ENCODE measurements around the gene ATP1A2.

ATP1A2 gene

DNA sequence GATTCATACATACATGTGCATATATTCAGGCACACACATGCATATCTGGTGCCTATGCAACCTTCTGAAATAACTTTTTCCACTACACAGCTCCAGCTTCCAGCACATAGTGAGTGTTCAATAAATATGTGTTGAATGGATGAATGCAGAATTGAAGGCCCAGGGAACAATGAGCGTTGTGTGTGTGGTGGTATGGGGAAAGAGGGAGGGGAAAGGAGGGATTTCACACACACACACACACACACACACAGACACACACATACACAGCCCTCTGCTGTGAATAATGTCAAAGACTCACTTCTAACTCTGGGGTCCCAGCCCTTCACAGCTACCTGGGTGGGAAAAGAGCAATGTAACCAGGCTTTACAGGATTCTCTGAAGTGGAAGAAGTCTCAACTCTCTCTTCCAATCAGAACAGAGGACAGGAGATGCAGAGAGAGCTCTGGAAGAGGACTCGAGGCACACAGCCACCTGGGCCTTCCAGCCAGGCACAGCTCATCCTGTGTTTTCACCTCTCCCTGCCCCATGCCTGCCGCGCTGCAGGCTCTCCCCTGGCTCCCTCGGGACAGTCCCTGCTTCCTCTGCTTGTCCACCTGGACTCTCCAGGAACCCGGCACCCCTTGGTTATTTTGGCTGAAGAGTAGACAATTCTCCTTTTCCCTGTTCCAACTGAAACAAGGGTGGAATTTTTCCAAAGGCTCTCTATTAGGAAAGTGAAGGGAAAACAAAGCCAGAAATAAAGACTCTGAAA lies 11.7 kb upstream of the ATP1A2 start:
- CTCF ChIA-PET = interaction anchor here (0.5 to 7.2 kb wide), 15 partner anchors 11 to 273 kb away, joined by 3 to 144 read pairs (median 4); partner anchors contain the start of gene CASQ1
- Histone ChIP-seq H3K27ac (ENCODE audit: extremely low read depth, low read depth, low read length) (no peak overlapping the region), H3K9me3 (ENCODE audit: control insufficient read depth, insufficient read depth, low read depth, low read length) (no peaks in the 10 kb centered on the region), H3K36me3 (ENCODE audit: control insufficient read depth in 2 of 2, insufficient read depth in 1 of 2, low read length in 2 of 2) (no peaks in the 10 kb centered on the region), H3K4me1 (ENCODE audit: control insufficient read depth, insufficient read depth, low read length) (no peaks in the 10 kb centered on the region; the same call in 1 of the 2 replicates), H3K4me3 (ENCODE audit: low read depth, low read length) (no peak overlapping the region)
- POLR2A ChIA-PET = interaction anchor here (0.6 to 2.0 kb wide), 2 partner anchors 80 to 148 kb away, joined by 3 to 7 read pairs; no protein-coding TSS in a partner anchor
- TF ChIP-seq ZNF266 (tag by site-specific recombination; IDR thresholded peaks at IDR 0.05; ENCODE audit: low read depth) (no peak), ZNF202 (tag by site-specific recombination; IDR thresholded peaks at IDR 0.05; ENCODE audit: borderline replicate concordance) (no peak), ZNF791 (tag by site-specific recombination; IDR thresholded peaks at IDR 0.05) (no peak), ZNF624 (tag by site-specific recombination; IDR thresholded peaks at IDR 0.05) (no peak), OSR2 (tag by site-specific recombination; IDR thresholded peaks at IDR 0.05) (no peak), ZNF558 (tag by site-specific recombination; IDR thresholded peaks at IDR 0.05) (no peak), ZNF660 (tag by site-specific recombination; IDR thresholded peaks at IDR 0.05) (no peak), ZNF2 (tag by site-specific recombination; IDR thresholded peaks at IDR 0.05) (no peak), BCL11A (tag by site-specific recombination; IDR thresholded peaks at IDR 0.05; ENCODE audit: low read depth) (no peak), ZNF549 (tag by site-specific recombination; IDR thresholded peaks at IDR 0.05) (no peak)
- TF ChIP-seq, protein P1, sequence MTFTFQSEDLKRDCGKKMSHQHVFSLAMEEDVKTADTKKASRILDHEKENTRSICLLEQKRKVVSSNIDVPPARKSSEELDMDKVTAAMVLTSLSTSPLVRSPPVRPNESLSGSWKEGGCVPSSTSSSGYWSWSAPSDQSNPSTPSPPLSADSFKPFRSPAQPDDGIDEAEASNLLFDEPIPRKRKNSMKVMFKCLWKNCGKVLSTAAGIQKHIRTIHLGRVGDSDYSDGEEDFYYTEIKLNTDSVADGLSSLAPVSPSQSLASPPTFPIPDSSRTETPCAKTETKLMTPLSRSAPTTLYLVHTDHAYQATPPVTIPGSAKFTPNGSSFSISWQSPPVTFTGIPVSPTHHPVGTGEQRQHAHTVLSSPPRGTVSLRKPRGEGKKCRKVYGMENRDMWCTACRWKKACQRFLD (tag by site-specific recombination; IDR thresholded peaks at IDR 0.05) = no peak
- TF ChIP-seq, protein P2, sequence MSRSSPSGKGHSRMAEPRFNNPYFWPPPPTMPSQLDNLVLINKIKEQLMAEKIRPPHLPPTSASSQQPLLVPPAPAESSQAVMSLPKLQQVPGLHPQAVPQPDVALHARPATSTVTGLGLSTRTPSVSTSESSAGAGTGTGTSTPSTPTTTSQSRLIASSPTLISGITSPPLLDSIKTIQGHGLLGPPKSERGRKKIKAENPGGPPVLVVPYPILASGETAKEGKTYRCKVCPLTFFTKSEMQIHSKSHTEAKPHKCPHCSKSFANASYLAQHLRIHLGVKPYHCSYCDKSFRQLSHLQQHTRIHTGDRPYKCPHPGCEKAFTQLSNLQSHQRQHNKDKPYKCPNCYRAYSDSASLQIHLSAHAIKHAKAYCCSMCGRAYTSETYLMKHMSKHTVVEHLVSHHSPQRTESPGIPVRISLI (tag by site-specific recombination; IDR thresholded peaks at IDR 0.05) = no peak
- TF ChIP-seq, protein P3, sequence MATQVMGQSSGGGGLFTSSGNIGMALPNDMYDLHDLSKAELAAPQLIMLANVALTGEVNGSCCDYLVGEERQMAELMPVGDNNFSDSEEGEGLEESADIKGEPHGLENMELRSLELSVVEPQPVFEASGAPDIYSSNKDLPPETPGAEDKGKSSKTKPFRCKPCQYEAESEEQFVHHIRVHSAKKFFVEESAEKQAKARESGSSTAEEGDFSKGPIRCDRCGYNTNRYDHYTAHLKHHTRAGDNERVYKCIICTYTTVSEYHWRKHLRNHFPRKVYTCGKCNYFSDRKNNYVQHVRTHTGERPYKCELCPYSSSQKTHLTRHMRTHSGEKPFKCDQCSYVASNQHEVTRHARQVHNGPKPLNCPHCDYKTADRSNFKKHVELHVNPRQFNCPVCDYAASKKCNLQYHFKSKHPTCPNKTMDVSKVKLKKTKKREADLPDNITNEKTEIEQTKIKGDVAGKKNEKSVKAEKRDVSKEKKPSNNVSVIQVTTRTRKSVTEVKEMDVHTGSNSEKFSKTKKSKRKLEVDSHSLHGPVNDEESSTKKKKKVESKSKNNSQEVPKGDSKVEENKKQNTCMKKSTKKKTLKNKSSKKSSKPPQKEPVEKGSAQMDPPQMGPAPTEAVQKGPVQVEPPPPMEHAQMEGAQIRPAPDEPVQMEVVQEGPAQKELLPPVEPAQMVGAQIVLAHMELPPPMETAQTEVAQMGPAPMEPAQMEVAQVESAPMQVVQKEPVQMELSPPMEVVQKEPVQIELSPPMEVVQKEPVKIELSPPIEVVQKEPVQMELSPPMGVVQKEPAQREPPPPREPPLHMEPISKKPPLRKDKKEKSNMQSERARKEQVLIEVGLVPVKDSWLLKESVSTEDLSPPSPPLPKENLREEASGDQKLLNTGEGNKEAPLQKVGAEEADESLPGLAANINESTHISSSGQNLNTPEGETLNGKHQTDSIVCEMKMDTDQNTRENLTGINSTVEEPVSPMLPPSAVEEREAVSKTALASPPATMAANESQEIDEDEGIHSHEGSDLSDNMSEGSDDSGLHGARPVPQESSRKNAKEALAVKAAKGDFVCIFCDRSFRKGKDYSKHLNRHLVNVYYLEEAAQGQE (tag by site-specific recombination; IDR thresholded peaks at IDR 0.05) = no peak

DNA sequence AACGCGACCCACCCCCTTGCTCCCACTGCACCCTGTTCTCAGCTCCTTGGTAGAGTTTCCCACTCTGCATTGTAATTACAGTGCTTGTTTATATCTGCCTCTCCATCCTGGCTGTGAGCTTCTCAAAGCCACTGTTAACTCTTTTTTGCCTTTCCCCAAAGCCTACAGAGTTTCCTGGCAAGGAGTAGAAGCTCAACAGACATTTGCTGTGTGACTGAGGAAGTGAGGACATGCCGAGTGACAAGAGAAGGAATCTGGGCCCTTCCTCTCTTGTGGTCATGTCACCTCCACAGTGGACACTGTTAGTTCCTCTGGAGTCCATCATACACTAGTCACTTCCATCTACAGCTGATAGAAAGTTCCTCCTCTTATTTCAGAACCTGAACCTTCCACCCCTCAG lies 11.1 kb upstream of the ATP1A2 start:
- ChIA-PET POLR2A (no interaction called here), CTCF (interaction anchor here (0.5 to 7.2 kb wide), 14 partner anchors 10 to 272 kb away, joined by 3 to 144 read pairs (median 4); partner anchors contain the start of gene CASQ1)
- H3K27ac ChIP-seq (ENCODE audit: extremely low read depth, low read depth, low read length) = no peak overlapping the region
- H3K36me3 ChIP-seq (ENCODE audit: control insufficient read depth in 2 of 2, insufficient read depth in 1 of 2, low read length in 2 of 2) = no peaks in the 10 kb centered on the region
- H3K4me1 ChIP-seq (ENCODE audit: control insufficient read depth, insufficient read depth, low read length) = no peaks in the 10 kb centered on the region; the same call in 1 of the 2 replicates
- no peak overlapping the region for H3K4me3 ChIP-seq (ENCODE audit: low read depth, low read length)
- H3K9me3 ChIP-seq (ENCODE audit: control insufficient read depth, insufficient read depth, low read depth, low read length) = no peaks in the 10 kb centered on the region
- TF ChIP-seq, protein P4, sequence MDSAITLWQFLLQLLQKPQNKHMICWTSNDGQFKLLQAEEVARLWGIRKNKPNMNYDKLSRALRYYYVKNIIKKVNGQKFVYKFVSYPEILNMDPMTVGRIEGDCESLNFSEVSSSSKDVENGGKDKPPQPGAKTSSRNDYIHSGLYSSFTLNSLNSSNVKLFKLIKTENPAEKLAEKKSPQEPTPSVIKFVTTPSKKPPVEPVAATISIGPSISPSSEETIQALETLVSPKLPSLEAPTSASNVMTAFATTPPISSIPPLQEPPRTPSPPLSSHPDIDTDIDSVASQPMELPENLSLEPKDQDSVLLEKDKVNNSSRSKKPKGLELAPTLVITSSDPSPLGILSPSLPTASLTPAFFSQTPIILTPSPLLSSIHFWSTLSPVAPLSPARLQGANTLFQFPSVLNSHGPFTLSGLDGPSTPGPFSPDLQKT (IDR thresholded peaks at IDR 0.05; ENCODE audit: borderline replicate concordance, low read depth, low read length) = no peak
- TF ChIP-seq SP3 (tag by site-specific recombination; IDR thresholded peaks at IDR 0.05) (no peak), ZNF555 (tag by site-specific recombination; conservative IDR thresholded peaks at IDR 0.05) (no peak), ZNF571 (tag by site-specific recombination; IDR thresholded peaks at IDR 0.05) (no peak), ZNF530 (tag by site-specific recombination; IDR thresholded peaks at IDR 0.05; ENCODE audit: low read depth) (no peak), ZNF677 (tag by site-specific recombination; IDR thresholded peaks at IDR 0.05) (no peak), ZNF221 (tag by site-specific recombination; IDR thresholded peaks at IDR 0.05; ENCODE audit: borderline replicate concordance) (no peak), ZNF768 (tag by site-specific recombination; IDR thresholded peaks at IDR 0.05) (no peak), ZNF747 (tag by site-specific recombination; IDR thresholded peaks at IDR 0.05) (no peak), ZNF248 (tag by site-specific recombination; IDR thresholded peaks at IDR 0.05) (no peak)
- TF ChIP-seq, protein P5, sequence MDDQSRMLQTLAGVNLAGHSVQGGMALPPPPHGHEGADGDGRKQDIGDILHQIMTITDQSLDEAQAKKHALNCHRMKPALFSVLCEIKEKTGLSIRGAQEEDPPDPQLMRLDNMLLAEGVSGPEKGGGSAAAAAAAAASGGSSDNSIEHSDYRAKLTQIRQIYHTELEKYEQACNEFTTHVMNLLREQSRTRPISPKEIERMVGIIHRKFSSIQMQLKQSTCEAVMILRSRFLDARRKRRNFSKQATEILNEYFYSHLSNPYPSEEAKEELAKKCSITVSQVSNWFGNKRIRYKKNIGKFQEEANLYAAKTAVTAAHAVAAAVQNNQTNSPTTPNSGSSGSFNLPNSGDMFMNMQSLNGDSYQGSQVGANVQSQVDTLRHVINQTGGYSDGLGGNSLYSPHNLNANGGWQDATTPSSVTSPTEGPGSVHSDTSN (CRISPR knock-in tag; IDR thresholded peaks at IDR 0.05) = no peak
- TF ChIP-seq, protein P6, sequence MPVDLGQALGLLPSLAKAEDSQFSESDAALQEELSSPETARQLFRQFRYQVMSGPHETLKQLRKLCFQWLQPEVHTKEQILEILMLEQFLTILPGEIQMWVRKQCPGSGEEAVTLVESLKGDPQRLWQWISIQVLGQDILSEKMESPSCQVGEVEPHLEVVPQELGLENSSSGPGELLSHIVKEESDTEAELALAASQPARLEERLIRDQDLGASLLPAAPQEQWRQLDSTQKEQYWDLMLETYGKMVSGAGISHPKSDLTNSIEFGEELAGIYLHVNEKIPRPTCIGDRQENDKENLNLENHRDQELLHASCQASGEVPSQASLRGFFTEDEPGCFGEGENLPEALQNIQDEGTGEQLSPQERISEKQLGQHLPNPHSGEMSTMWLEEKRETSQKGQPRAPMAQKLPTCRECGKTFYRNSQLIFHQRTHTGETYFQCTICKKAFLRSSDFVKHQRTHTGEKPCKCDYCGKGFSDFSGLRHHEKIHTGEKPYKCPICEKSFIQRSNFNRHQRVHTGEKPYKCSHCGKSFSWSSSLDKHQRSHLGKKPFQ (tag by site-specific recombination; IDR thresholded peaks at IDR 0.05) = no peak

All from HEK293 (cell line).